Measurements from ENCODE around the gene DCXR. TPM values are rescaled to one million over a fixed set of nuclear protein-coding genes. Genes with fewer than 3 reads are reported as not detected.

Gene DCXR
- total RNA-seq, 1 donor from 2014 or later: 158 TPM

DNA sequence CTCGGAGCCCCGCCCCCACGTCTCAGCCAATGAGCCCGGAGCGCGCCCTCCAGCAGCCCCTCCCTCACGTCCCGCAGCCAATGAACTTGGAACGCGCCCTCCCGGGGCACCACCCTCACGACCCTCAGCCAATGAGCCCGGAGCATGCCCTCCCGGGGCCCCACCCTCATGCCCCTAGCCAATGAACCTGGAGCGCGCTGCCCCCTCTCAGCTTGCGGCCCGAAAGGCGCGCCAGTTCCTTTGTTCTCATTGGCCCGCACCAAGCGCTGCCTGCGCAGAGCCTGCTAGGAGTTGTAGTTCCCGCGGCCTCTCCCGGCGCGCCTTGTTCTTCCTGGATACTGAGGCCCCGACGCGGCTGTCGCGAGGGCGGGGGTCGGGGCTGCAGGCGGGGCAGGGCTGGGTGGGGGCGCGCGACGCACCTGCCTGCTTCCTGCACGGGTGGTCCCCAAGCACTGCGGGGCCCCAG, 14.5 kb downstream of the DCXR start, which contains the start of gene LRRC45:
Gene LRRC45, plus strand, starts transcription at position 325 of the 466 bp plus-strand sequence. CDS start 339 bp downstream, outside the sequence.
- TF ChIP-seq, protein P1, sequence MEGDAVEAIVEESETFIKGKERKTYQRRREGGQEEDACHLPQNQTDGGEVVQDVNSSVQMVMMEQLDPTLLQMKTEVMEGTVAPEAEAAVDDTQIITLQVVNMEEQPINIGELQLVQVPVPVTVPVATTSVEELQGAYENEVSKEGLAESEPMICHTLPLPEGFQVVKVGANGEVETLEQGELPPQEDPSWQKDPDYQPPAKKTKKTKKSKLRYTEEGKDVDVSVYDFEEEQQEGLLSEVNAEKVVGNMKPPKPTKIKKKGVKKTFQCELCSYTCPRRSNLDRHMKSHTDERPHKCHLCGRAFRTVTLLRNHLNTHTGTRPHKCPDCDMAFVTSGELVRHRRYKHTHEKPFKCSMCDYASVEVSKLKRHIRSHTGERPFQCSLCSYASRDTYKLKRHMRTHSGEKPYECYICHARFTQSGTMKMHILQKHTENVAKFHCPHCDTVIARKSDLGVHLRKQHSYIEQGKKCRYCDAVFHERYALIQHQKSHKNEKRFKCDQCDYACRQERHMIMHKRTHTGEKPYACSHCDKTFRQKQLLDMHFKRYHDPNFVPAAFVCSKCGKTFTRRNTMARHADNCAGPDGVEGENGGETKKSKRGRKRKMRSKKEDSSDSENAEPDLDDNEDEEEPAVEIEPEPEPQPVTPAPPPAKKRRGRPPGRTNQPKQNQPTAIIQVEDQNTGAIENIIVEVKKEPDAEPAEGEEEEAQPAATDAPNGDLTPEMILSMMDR (conservative IDR thresholded peaks at IDR 0.05): no peak
- peak; percentile 100 for DNase-seq (ENCODE audit: extremely low spot score, unreplicated experiment)
- peak within 1 kb of the TSS; percentile 77 for H3K27ac Mint-ChIP-seq
- H3K27me3 Mint-ChIP-seq: no peaks in the 10 kb centered on the region
- H3K4me1 Mint-ChIP-seq (ENCODE audit: unreplicated experiment): peaks cover 12% of the 10 kb centered on the region
- H3K4me3 Mint-ChIP-seq: peak within 1 kb of the TSS; percentile 87
- H3K9me3 Mint-ChIP-seq: no peaks in the 10 kb centered on the region
- H3K36me3 Mint-ChIP-seq: no peaks in the 10 kb centered on the region

DNA sequence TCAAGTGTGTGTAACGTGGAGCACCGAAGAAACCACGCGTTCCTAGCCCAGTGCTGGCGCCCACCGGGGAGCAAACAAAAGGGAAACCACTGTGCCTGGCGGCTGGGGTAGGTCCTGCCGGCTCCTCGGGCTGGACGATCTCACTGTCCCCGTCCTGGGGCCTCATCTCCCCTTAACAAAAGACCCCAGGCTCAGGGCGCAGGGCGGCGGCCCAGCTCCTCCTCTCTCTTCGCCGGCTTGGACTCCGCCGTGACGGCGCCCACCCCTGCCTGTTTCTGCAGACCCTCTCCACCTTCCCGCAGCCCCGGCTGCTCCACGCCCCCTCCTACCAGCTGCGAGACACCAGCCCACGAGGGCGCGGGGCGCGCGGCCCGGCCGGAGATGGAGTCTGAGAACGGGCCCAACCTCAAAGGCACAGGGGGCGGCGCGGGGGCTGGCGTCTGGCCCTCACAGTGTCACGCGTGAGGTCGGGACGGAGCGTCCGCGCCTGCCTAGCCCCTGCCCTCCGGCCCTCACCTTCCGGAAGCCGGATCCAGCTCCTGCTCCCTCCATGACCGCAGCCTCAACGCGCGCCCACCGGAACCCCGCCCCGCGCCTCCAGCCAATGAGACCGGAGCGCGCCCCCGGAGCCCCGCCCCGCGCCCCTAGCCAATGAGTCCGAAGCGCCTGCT, 15.1 kb downstream of the DCXR start, which contains the start of gene CENPX:
Gene CENPX, minus strand, starts transcription at position 569 of the 671 bp plus-strand sequence. Its CDS starts 17 bp downstream, at position 552.
- Mint-ChIP-seq H3K4me3 (peak within 1 kb of the TSS; percentile 87), H3K36me3 (no peaks in the 10 kb centered on the region)
- TF ChIP-seq, protein P1 (conservative IDR thresholded peaks at IDR 0.05): no peak

DNA sequence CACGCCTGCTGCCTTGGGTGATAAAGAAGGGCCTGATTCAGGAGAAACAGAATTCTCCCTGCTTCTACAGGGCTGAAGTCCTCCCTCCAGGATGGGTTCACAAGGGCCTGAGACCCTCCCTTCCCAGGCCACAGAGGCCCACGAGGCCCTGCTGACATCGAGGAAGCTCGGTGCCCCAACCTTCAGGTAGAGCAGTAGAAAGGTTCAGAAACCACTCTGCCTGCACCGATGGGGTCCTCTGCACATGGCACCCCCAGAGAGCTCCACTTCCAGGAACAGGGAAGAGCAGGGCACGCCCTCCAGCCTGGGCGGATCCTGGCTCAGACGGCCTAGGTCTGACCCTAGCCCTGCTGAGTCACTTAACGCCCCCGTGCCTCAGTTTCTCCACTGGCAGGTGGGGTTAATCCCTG, 15.6 kb downstream of the DCXR start:
- Mint-ChIP-seq H3K4me1 (ENCODE audit: unreplicated experiment) (peaks cover 12% of the 10 kb centered on the region), H3K27me3 (no peaks in the 10 kb centered on the region), H3K4me3 (peak overlapping the region; percentile 87), H3K27ac (peak overlapping the region; percentile 56), H3K9me3 (no peaks in the 10 kb centered on the region), H3K36me3 (no peaks in the 10 kb centered on the region)
- no peak for DNase-seq (ENCODE audit: extremely low spot score, unreplicated experiment)
- TF ChIP-seq, protein P1 (conservative IDR thresholded peaks at IDR 0.05): no peak

More for the DNA sequence above, 15.1 kb downstream of the DCXR start, which contains the start of gene CENPX:
- peak within 1 kb of the TSS; percentile 77 for H3K27ac Mint-ChIP-seq
- peaks cover 12% of the 10 kb centered on the region for H3K4me1 Mint-ChIP-seq (ENCODE audit: unreplicated experiment)
- no peaks in the 10 kb centered on the region for H3K9me3 Mint-ChIP-seq
- no peaks in the 10 kb centered on the region for H3K27me3 Mint-ChIP-seq
- DNase-seq (ENCODE audit: extremely low spot score, unreplicated experiment): no peak

DNA sequence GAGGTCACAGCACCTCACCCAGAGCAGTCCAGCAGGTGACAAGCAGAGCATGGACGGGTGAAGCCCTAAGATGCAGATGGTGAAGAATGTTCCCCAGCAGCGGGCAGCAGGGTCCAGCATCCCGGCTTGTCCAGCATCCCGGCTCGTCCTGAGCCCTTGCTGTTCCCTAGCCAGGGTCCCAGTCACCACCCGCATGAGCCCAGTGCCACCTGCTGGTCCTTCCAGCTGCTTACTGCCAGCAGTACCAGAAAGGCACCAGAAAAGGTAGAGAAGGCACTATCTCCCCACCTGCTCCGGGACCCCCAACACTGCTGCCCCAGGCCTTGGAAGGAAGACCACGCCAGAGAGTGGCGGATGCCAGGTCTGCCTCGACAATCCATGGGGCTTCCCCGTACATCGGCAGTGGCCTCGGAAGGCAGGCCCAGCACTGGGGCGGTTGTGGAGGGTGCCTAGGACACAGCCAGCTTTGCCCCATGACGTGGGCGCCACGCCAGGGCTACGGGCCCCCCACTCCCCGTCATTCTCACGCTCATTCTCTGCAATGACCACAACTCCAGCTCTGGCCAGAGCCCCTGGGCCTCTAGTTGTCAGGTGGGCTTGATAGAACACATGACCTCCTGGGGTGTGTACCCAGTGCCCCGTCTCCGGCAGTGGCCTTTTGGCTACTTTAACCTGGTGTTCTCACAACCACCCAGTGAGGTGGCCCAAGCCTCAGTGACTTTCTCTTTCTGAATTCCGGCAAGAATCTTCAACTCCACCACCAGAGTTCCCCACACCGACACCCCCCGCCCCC, 16.2 kb downstream of the DCXR start:
- Mint-ChIP-seq H3K4me3 (peak overlapping the region; percentile 87), H3K27me3 (no peaks in the 10 kb centered on the region), H3K27ac (peak overlapping the region; percentile 56), H3K4me1 (ENCODE audit: unreplicated experiment) (peaks cover 12% of the 10 kb centered on the region), H3K9me3 (no peaks in the 10 kb centered on the region), H3K36me3 (no peaks in the 10 kb centered on the region)
- DNase-seq (ENCODE audit: extremely low spot score, unreplicated experiment): no peak
- TF ChIP-seq, protein P1 (conservative IDR thresholded peaks at IDR 0.05): peak; percentile 72

DNA sequence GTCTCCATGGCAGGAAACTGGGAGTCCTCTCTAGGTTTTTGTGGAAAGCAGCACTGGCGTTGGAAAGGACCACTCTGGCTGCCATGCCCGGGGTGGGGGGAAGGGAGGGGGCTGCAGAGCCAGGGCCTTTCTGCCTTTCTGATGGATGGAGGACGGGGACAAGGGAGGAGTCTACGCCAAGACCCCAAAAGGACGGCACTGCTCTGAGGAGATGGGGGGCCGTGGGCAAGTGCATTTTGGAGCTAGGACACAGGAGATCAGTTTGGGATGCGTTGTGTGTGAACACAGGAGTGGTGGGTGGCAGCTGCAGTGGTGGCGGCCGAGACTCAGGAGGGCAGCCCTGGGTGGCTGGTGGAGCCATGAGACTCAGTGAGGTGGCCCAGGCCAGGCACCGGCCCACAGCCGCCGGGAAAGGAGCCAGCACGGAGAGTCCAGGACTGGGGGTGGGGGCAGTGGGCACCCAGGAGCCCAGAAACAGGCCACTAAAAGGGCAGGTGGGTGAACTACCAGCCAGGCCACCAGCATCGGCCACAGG, 16.9 kb downstream of the DCXR start:
- TF ChIP-seq, protein P1 (conservative IDR thresholded peaks at IDR 0.05): no peak
- H3K27ac Mint-ChIP-seq: no peak overlapping the region
- H3K27me3 Mint-ChIP-seq: no peaks in the 10 kb centered on the region
- H3K36me3 Mint-ChIP-seq: no peaks in the 10 kb centered on the region
- no peak for DNase-seq (ENCODE audit: extremely low spot score, unreplicated experiment)
- no peaks in the 10 kb centered on the region for H3K9me3 Mint-ChIP-seq
- H3K4me3 Mint-ChIP-seq: peak overlapping the region; percentile 34
- peaks cover 12% of the 10 kb centered on the region for H3K4me1 Mint-ChIP-seq (ENCODE audit: unreplicated experiment)
